BLaER1 treated with 17β-estradiol and CSF1 and Interleukin-3, amounts not matched to agents 10 nM and 100 nM (cell line): ENCODE data around the gene BANP.
"Not testable (repeated sequence)": the region's sequence is repeated elsewhere in the genome, so short reads cannot be mapped to it uniquely, and the experiment has no call there.

Experiments used
- H3K27ac ChIP-seq, 11 experiments: shearing (Covaris generic); formaldehyde crosslinking; 2 replicates each; pipeline ENCODE4 v1.8.1; 2022
- H3K27me3 ChIP-seq, 11 experiments: shearing (Covaris generic); formaldehyde crosslinking; 2 replicates each; pipeline ENCODE4 v1.8.1; 2022
- H3K36me3 ChIP-seq, 11 experiments: shearing (Covaris generic); formaldehyde crosslinking; 2 replicates each; pipeline ENCODE4 v1.8.1; 2022
- H3K4me1 ChIP-seq, 10 experiments: shearing (Covaris generic); formaldehyde crosslinking; 2 replicates each; pipeline ENCODE4 v1.8.1; 2022
- H3K4me2 ChIP-seq, 11 experiments: shearing (Covaris generic); formaldehyde crosslinking; 2 replicates each; pipeline ENCODE4 v1.8.1; 2022
- H3K4me3 ChIP-seq, 10 experiments: shearing (Covaris generic); formaldehyde crosslinking; 2 replicates each; pipeline ENCODE4 v1.8.1; 2022
- H3K9ac ChIP-seq, 11 experiments: shearing (Covaris generic); formaldehyde crosslinking; 2 replicates each; pipeline ENCODE4 v1.8.1; 2022
- H3K9me3 ChIP-seq, 11 experiments: shearing (Covaris generic); formaldehyde crosslinking; replicated peaks in 1 of 11; 2 replicates each; pipeline ENCODE4 v1.8.1; 2022
- H4K20me1 ChIP-seq, 11 experiments: shearing (Covaris generic); formaldehyde crosslinking; 2 replicates each; pipeline ENCODE4 v1.8.1; 2022
- Cebpa-rat ChIP-seq, 11 experiments: shearing (Covaris generic); IDR thresholded peaks; 2 replicates each; pipeline ENCODE4 v1.8.1; 2022

BANP gene

GRCh38 chr16:88017587-88018101 lies 66.4 kb downstream of the BANP start:
- TF ChIP-seq Cebpa-rat (IDR thresholded peaks at IDR 0.05), result no peak
- Histone ChIP-seq H4K20me1 (peaks cover 0 to 22% (median 0%) of the 10 kb centered on the region in 11 experiments; a peak in 6 of 22 replicates), H3K4me3 (no peak overlapping the region), H3K4me2 (no peak overlapping the region), H3K36me3 (peaks cover 6 to 82% (median 54%) of the 10 kb centered on the region in 11 experiments; a peak in 19 of 22 replicates), H3K9me3 (no peaks in the 10 kb centered on the region), H3K27ac (peak overlapping the region in 1 of 11 experiments; percentile 25; a peak in 1 of 22 replicates), H3K9ac (no peak overlapping the region), H3K27me3 (no peaks in the 10 kb centered on the region), H3K4me1 (peaks cover 1 to 37% (median 20%) of the 10 kb centered on the region in 10 experiments; a peak in 18 of 20 replicates)

- Histone ChIP-seq H3K27ac (peak overlapping the region in 1 of 11 experiments; percentile 18; a peak in 3 of 22 replicates), H4K20me1 (peaks cover 0 to 26% (median 0%) of the 10 kb centered on the region in 11 experiments; a peak in 6 of 22 replicates), H3K4me1 (peaks cover 9 to 39% (median 22%) of the 10 kb centered on the region in 10 experiments), H3K36me3 (peaks cover 6 to 82% (median 52%) of the 10 kb centered on the region in 11 experiments; a peak in 19 of 22 replicates)
- H3K27me3 ChIP-seq, H3K4me3 ChIP-seq, H3K9ac ChIP-seq, H3K9me3 ChIP-seq, H3K4me2 ChIP-seq: not testable (repeated sequence)
Measured at GRCh38 chr16:88018382-88018781, 67.1 kb downstream of the BANP start.

- not testable (repeated sequence) for H3K9me3 ChIP-seq, H3K27me3 ChIP-seq, H3K4me3 ChIP-seq, H3K9ac ChIP-seq, H3K4me2 ChIP-seq
- peak overlapping the region in 3 of 11 experiments; percentile 75 to 98 (median 97); a peak in 5 of 22 replicates for H3K27ac ChIP-seq
- peaks cover 17 to 39% (median 28%) of the 10 kb centered on the region in 10 experiments for H3K4me1 ChIP-seq
- H3K36me3 ChIP-seq, result peaks cover 6 to 74% (median 47%) of the 10 kb centered on the region in 11 experiments; a peak in 19 of 22 replicates
- H4K20me1 ChIP-seq, result peaks cover 0 to 28% (median 0%) of the 10 kb centered on the region in 11 experiments; a peak in 4 of 22 replicates
Measured at GRCh38 chr16:88019041-88019820, 68.0 kb downstream of the BANP start.

GRCh38 chr16:88019821-88020515 lies 68.7 kb downstream of the BANP start:
- Histone ChIP-seq H3K36me3 (peaks cover 6 to 74% (median 47%) of the 10 kb centered on the region in 11 experiments; a peak in 19 of 22 replicates), H4K20me1 (peaks cover 0 to 28% (median 0%) of the 10 kb centered on the region in 11 experiments; a peak in 4 of 22 replicates), H3K4me1 (peaks cover 22 to 46% (median 33%) of the 10 kb centered on the region in 10 experiments), H3K9ac (peak overlapping the region in 7 of 11 experiments; percentile 18 to 59 (median 31); a peak in 6 of 22 replicates), H3K9me3 (no peaks in the 10 kb centered on the region), H3K27me3 (no peaks in the 10 kb centered on the region), H3K4me2 (no peak overlapping the region), H3K27ac (peak overlapping the region in 8 of 11 experiments; percentile 59 to 98 (median 74); a peak in 14 of 22 replicates), H3K4me3 (no peak overlapping the region)
- TF ChIP-seq Cebpa-rat (IDR thresholded peaks at IDR 0.05), result no peak

GRCh38 chr16:88020516-88020885 lies 69.3 kb downstream of the BANP start:
- peak overlapping the region in 2 of 11 experiments; percentile 33 to 35; a peak in 1 of 22 replicates for H3K4me2 ChIP-seq
- H3K9ac ChIP-seq, result peak overlapping the region in 7 of 11 experiments; percentile 18 to 59 (median 34); a peak in 7 of 22 replicates
- H4K20me1 ChIP-seq, result peaks cover 0 to 28% (median 0%) of the 10 kb centered on the region in 11 experiments; a peak in 3 of 22 replicates
- H3K27ac ChIP-seq, result peak overlapping the region in 8 of 11 experiments; percentile 59 to 98 (median 74); a peak in 16 of 22 replicates
- H3K4me3 ChIP-seq, result no peak overlapping the region
- peaks cover 6 to 69% (median 47%) of the 10 kb centered on the region in 11 experiments; a peak in 19 of 22 replicates for H3K36me3 ChIP-seq
- no peak for TF ChIP-seq Cebpa-rat (IDR thresholded peaks at IDR 0.05)
- H3K9me3 ChIP-seq, result no peaks in the 10 kb centered on the region
- peaks cover 25 to 47% (median 36%) of the 10 kb centered on the region in 10 experiments for H3K4me1 ChIP-seq
- H3K27me3 ChIP-seq, result no peaks in the 10 kb centered on the region

GRCh38 chr16:88021041-88021970 lies 70.1 kb downstream of the BANP start:
- Histone ChIP-seq H3K9ac (peak overlapping the region in 8 of 11 experiments; percentile 18 to 59 (median 46); a peak in 12 of 22 replicates), H3K27ac (peak overlapping the region in 9 of 11 experiments; percentile 25 to 98 (median 72); a peak in 17 of 22 replicates), H3K4me2 (peak overlapping the region in 3 of 11 experiments; percentile 9 to 35 (median 33); a peak in 6 of 22 replicates), H4K20me1 (peaks cover 0 to 28% (median 0%) of the 10 kb centered on the region in 11 experiments; a peak in 3 of 22 replicates), H3K4me1 (peaks cover 33 to 55% (median 44%) of the 10 kb centered on the region in 10 experiments), H3K36me3 (peaks cover 6 to 61% (median 47%) of the 10 kb centered on the region in 11 experiments; a peak in 19 of 22 replicates)
- H3K27me3 ChIP-seq, H3K9me3 ChIP-seq, H3K4me3 ChIP-seq: not testable (repeated sequence)

GRCh38 chr16:88022076-88023042 lies 71.1 kb downstream of the BANP start:
- Histone ChIP-seq H3K27ac (peak overlapping the region in 9 of 11 experiments; percentile 92 to 99 (median 96); a peak in 17 of 22 replicates), H3K4me1 (peaks cover 38 to 66% (median 54%) of the 10 kb centered on the region in 10 experiments), H3K36me3 (peaks cover 9 to 58% (median 44%) of the 10 kb centered on the region in 11 experiments; a peak in 21 of 22 replicates), H3K9ac (peak overlapping the region in 10 of 11 experiments; percentile 18 to 89 (median 82); a peak in 18 of 22 replicates), H3K9me3 (no peaks in the 10 kb centered on the region), H4K20me1 (peaks cover 0 to 28% (median 0%) of the 10 kb centered on the region in 11 experiments; a peak in 3 of 22 replicates), H3K4me2 (peak overlapping the region in 10 of 11 experiments; percentile 79 to 94 (median 88); a peak in 16 of 22 replicates), H3K27me3 (no peaks in the 10 kb centered on the region), H3K4me3 (no peak overlapping the region)
- no peak for TF ChIP-seq Cebpa-rat (IDR thresholded peaks at IDR 0.05)
